NCI-H2227 treated with DMSO at 0.1 percent for 48 hours (cell line): Measurements from ENCODE around the gene HSPD1.
"Not testable (repeated sequence)": the region's sequence is repeated elsewhere in the genome, so short reads cannot be mapped to it uniquely, and the experiment has no call there.

Experiments used
- DNase-seq: peaks from one replicate; lab custom pipeline; 2025; lab: John Stamatoyannopoulos, UW

Gene HSPD1

DNA sequence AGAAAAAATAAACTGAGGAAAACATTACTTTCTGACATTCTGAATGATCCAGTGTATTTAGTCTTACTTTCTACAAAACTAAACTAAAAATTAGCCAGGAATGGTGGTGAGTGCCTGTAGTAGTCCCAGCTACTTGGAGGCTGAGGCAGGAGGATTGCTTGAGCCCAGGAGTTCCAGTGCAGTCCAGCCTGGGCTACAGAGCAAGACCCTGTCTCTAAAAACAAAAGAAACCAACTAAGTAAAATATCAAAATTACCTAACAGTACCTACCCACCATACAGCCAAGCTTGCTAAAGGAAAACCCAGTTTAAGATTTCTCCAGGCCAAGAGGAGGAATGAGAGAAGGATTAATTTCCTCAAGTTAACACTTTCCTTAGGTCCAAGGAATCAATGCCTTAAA is 2.9 kb downstream of the HSPD1 start:
- DNase-seq: no peak

DNA sequence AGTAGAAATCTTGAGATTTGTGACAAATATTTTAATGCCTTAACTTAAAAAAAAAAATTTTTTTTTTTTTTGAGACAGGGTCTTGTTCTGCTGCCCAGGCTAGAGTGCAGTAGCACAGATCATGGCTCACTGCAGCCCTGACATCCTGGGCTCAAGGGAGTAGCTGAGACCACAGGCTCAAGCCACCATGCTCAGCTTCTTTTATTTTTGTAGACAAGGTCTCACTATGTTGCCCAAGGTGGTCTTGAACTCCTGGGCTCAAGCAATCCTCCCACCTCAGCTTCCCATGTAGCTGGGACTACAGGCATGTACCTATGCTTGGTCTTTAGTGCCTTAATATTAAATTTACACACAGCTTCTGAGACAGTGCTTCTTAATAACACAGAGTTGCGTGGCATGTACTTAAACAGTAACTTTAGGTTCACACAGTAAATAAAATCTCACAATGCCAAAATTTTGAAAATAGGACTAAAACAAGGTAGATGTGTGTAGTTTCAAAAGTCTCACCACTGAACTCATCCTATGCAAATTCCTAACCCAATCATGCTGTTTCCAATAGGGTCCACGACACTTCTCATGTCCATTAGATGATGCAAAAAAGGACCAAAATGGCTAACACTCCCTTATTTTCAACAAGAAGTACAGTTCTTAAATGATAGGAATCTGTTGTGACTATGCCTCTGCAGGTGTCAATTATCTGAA is 4.1 kb downstream of the HSPD1 start:
- no peak for DNase-seq

DNA sequence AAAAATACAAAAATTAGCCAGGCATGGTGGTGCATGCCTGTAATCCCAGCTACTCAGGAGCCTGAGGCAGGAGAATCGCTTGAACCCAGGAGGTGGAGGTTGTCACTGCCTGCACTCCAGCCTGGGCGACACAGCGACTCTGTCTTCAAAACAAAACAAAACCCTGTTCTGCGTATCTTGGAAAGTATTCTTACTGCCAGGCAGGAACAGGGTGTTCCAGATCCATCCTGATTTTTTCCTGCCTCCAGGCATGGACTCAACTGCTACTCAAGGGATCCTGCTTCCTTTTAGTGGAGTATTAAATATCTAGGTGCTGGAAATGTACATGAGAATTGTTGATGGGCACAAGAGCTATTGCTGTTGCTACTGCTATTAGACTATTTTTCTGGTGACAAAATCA is 12.3 kb downstream of the HSPD1 start:
- no peak for DNase-seq

DNA sequence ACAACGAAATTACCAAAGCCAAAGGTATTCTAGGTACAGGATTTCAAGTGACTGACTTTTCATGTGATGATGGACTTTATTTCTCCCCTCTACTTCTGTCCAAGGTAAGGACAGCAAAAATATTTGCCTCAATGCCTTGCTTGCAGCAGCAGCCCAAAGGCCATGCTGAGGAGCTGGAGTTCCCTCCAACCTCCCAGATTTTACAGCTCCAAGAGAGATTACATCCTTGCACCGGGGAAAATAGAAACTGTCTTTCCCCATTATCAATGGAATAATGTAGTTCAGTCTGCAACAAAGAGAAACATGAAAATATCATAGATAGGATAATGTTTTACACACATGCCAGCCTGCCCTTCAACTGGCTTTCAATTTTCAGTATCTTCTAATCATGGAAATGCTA is 13.5 kb downstream of the HSPD1 start:
- no peak for DNase-seq

DNA sequence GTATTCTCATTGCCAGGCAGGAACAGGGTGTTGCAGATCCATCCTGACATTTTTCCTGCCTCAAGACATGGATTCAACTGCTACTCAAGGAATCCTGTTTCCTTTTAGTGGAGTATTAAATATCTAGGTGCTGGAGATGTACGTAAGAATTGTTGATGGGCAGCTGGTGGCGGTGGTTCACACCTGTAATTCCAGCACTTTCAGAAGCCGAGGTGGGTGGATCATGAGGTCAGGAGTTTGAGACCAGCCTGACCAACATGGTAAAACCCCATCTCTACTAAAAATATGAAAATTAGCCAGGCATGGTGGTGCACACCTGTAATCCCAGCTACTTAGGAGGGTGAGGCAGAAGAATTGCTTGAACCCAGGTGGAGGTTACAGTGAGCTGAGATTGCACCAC is 15.4 kb downstream of the HSPD1 start:
- DNase-seq: not testable (repeated sequence)

DNA sequence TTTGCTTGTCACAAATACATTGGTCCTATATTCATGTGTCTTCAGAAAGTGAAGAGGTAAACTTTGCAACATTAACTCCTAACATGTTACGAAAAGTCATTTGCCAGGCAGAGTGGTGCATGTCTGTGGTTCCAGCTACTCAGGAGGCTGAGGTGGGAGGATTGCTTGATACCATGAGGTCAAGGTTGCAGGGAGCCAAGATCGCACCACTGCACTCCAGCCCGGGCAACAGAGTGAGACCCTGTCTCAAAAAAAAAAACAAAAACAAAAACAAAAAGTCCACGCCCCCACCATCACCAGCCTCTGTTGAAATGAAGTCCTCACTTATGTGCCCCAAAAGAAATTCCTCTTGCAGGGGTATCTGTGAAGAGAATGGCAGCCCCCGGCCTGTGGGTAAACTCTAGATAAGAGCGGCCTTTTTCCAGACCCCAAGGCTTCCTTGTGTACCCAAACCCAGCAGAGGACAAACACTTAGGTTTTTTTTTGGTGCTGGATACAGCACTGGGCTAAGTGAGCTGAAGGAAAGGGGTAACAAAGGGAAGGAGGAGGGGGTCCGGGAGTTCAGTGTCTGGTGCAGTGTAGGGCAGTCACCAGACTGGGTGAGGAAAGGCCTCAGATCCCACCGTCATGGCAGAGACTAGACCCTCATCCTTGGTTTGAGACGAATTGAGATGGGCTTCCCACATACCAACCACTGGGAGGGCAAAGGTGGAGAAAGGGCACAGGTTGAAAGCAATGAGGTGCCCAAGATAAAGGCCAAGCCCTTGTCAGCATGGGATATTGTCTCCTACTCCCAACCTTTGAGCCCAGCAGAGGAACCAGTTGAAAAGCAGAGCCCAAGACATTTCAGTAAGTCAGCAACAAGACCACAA is 19.2 kb downstream of the HSPD1 start:
- no peak for DNase-seq

DNA sequence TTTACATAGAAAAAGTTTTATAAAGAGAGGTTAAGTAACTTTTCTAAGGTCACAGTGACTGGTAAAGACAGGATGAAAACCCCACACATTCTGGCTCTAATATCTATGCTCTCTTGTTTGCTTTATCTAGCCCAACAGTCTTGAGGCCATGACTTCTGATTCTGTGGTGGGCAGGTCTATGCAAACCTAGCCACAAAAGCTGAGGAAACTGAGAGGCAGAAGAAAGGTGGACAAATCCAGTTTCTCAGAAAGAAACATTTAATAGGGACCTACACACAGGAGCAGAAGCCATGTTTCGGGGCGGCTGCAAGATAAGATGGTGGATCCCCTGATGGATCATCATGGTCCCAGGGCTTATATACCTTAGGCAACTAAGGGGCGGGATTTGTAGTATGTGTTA is 21.8 kb downstream of the HSPD1 start:
- no peak for DNase-seq

DNA sequence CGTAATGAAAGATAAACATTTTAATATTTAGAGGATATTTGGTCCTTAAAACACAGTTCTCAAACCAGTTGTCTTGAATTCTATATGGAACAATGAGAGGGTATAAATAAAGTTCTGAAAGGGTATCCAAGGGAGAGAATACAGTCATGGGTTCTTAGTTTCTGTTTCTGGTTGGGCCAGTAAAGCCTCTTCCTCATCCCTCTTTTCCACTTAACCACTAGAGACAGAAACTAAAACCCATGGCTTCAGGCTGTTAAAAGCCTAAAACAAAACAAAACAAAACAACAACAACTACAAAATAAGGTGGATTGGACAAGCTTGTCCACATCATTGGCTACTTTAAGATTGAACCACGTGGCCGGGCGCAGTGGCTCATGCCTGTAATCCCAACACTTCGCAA is 27.5 kb downstream of the HSPD1 start:
- no peak for DNase-seq

DNA sequence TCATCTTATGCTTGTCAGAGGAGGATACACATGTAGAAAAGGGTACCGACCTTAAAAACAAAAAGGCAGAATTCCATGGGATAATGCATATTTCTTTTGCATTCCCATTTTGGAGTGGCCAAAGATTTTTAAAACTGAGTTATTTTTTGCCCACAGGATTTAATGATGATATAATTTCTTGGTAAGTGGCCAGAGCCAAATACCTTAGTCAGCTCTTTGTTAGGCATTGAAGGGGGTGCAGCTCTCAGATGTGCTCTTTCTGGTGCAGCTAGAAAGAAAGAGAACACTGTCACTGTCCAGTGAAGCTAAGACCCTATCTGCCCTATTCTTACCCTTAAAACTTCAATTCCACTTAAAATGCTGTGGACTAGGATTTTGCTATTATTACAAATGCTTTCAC is 35.5 kb downstream of the HSPD1 start:
- no peak for DNase-seq

DNA sequence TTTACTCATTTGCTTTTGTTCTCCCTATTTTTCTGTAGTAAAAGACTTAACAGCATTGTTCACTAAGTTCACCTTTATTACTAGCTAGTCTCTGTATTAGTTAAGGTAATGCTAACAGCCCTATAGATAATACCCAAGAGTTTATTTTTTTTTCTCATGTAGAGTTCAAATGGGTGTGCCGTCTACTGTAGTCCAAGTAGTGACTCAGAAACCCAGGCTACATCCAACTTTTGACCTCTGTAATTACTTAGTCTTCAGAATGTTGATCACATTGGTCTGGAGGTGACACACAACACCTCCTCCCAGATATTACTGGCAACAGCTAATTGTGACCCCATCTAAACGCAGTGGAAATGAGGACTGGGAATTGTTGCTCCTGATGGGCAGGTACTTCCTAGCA is 38.6 kb downstream of the HSPD1 start:
- DNase-seq: no peak

DNA sequence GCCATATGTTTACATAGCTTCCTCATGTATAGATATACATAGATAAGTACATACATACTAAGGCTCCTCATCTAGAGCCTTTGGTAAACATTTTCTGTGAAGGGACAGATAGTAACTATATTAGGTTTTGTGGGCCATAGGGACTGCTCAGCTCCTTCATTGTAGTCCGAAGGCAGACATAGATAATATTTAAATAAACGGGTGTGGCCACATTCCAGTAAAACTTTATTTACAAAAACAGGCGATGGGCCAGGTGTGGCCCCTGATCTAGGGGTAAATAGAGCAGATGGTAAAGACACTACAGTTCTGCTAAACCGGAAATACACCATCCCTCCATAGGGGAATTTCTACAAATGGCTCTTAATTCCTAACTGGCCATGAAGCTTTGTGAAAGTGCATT is 39.0 kb downstream of the HSPD1 start:
- DNase-seq: no peak

DNA sequence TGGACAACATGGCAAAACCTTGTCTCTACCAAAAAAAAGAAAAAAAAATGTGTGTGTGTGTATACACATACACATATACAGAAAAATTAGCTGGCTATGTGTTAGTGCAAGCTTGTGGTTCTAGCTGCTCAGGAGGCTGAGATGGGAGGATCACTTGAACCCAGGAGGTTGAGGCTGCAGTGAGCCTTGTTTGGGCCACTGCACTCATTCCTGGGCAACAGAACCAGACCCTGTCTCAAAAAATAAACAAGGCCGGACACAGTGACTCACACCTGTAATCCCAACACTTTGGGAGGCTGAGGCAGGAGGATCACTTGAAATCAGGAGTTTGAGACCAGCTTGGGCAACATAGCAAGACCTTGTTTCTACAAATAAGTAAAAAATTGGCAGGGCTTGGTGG is 44.2 kb downstream of the HSPD1 start:
- no peak for DNase-seq

DNA sequence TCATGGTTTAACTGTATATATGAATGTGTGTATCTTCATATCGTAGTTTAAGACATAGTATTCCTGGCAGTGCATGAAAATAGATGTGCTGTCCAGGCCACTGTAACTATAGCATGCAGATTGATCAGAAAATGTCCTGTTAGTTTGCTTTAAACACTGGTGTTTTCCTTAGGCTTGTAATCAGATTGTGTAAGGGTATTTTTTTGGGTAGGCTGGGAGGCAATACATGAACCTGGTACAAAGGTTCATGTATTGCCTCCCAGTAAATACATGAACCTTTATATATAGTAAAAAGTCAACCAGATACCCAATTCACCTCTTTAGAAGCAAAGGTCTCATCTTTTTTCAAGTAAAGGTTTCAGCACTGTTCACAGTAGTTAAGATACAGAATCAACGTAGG is 44.7 kb downstream of the HSPD1 start:
- no peak for DNase-seq

DNA sequence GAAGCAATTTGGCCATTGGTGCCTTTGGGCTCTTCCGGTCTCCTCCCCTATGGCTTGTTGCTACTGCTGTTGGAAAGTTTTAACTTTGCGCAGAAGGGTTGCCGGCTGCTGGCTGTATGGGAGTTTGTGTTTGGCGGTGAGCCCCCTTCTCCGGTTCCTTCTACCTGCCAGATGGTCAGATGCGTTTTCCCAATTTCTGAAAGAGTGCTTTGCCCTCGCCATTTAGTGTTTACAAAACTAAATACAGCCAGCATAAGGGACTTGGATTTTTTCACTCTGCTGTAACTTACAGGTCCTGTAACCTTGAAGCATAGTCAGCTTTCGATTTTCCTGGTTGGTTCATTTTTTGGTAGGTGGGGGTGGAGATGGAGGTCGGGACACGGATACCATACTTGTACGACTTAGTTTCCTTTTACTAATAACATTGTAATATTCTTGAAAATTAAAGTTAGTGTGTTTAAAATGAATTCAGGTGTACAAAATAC is 45.7 kb downstream of the HSPD1 start:
- DNase-seq: no peak

DNA sequence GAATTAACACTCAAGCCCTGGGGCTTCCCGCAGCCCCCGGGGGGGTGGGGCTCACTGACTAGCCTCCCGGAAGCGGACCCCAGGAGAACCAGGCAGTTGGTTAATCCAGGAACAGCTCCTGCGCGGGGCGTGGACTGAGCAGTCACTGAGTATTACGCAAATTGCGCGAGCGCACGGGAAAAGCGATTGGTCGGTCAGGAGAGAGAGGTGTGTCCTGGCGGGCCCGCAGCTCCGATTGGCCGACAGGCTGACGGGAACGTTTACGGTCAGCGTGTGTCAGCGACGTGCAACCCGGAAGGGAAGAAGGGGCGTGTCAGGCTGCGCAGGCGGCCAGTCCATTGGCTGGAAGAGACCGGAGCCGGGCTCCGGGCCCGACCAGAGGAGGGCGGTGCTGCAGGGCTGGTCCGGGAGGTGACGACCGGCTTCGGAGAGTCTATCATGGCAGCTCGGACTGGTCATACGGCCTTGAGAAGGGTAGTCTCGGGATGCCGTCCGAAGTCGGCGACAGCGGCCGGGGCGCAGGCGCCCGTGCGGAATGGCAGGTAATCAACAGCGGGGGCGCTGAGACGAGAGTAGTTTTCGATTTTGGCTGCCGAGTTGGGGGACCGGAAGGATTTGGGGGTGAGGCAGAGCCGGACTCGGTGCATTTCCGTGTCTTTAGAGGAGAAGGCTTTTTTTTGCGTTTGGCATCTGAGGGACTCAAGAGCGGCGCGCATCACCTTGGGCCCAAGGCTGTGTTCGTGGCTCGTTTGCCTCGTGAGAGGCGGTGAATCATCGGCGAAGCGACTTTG is 46.3 kb downstream of the HSPD1 start, which contains the start of gene COQ10B:
TSS of gene COQ10B (plus strand) at position 430 of the 791 bp plus-strand sequence. CDS start at position 439, 9 bp downstream.
- DNase-seq: peak; percentile 99

DNA sequence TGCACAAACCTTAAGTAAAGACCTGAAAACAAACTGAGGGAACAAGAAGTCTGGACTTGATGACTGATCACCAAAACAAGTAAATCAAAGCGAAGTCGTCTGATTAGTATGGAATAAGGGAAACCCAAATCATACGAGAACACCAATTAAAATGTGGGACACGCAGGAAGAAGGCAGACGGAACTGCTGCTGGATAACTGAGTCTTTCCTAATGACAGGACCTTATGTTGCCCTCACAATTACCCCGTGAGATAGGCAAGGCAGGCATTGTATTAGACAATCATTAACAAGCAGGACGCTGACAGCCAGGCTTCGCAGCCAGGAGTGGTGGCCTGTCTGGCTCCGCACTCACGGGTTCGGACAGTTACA is 46.9 kb downstream of the HSPD1 start:
- no peak for DNase-seq

DNA sequence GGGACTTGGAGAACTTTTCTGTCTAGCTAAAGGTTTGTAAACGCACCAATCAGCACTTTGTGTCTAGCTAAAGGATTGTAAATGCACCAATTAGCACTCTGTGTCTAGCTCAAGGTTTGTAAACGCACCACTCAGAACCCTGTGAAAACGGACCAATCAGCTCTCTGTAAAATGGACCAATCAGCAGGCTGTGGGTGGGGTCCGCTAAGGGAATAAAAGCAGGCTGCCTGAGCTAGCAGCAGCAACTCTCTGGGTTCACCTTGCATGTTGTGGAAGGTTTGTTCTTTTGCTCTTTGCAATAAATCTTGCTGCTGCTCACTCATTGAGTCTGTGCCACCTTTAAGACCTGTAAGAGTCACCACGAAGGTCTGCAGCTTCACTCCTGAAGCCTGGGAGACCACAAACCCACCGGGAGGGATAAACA is 48.7 kb downstream of the HSPD1 start:
- not testable (repeated sequence) for DNase-seq

DNA sequence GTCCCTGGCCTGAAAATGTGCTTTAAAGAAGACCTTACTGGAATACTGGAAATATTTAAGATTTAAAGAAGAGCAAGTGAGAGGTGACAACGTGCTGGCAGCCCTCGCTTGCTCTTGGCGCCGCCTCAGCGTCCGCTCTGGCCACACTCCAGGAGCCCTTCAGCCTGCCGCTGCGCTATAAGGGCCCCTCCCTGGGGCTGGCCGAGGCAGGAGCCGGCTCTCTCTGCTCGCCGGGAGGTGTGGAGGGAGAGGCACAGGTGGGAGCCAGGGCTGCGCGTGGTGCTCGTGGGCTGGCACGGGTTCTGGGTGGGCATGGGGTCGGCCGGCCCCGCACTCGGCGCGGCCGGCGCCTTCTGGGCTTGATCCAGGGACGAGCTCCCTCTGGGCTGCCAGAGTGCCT is 49.2 kb downstream of the HSPD1 start:
- DNase-seq: no peak

DNA sequence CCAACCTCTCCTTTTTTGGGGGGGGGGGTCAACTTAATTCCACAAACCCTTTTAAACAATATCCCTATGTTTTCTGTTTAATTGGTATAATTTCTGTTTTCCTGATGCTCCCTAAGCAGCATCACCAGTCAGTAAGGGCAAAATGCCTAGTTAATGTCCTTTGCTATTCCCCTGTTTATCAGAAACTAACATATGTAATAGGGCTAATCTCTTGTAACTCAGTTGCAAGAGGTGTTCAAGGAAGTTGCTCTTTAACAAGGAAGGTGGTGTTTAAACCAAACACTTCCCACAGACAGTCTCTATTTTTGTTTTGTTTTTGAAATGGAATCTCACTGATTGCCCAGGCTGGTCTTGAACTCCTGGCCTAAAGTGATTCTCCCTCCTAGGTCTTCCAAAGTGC is 52.8 kb downstream of the HSPD1 start:
- no peak for DNase-seq

DNA sequence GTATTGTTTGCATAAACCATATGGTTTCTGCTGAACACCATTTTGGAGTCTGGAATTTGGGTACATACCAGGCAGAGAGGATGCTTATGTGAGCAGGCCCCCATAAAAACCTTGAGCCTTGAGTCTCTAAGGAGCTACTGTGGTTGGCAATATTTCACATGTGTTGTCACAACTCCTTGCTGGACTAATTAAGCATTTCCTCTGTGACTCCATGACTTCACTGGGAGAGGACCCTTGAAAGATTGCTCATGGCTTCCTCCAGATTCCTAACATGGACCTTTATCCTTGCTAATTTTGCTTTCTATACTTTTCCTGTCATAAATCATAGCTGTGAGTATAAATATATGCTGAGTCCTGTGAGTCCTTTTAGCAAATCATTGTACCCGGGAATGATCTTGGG is 53.9 kb downstream of the HSPD1 start:
- DNase-seq: no peak

DNA sequence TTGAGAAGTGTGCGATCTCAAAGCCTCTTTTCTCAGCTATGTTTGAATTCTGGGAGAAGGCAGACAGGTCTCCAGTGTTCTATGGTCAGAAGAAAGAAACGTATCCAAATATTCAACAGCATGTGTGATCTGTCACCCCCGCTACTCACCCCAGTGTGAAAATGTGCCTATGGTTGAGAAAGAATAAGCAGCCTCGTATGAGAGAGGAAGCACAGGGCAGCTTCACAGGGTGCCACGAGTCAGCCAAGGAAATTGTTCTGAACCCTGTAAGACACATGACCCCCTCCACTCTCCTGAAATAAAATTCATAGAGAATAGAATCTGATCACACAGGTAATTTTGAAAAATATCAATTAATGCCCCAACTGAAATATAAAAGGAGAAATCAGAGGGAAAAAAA is 56.8 kb downstream of the HSPD1 start:
- DNase-seq: no peak

DNA sequence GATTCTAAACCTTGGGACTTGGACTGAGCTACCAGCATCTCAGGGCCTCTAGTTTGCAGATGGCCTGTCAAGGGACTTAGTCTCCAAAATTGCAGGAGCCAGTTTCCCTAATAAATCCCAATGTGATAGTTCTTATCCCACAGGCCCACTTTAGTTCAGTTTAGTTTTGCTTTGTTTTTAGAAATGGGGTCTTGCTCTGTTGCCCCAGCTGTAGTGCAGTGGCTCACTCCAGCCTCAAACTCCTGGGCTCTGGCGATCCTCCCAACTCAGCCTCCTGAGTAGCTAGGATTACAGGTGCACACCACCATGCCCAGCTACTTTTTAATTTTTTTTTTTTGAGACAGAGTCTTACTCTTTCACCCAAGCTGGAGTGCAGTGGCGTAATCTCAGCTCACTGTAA is 62.3 kb downstream of the HSPD1 start:
- no peak for DNase-seq
